AG09309 (cell line): ENCODE measurements around the gene ELAPOR1.

ENCODE experiments used
- DNase-seq: peaks from one replicate; pipeline ENCODE4 v3.0.0-alpha.2; 2010; ENCODE audit warnings: low read depth
- H3K4me3 ChIP-seq: 2 replicates; pipeline ENCODE4 v1.5.1; 2011; ENCODE audit warnings: mild to moderate bottlenecking, low read depth, low read length, moderate library complexity; ENCODE audit not compliant: control insufficient read depth
- CTCF ChIP-seq: IDR thresholded peaks from 2 replicates; pipeline ENCODE4 v1.5.1; 2011; ENCODE audit warnings: mild to moderate bottlenecking, low read depth, low read length, inconsistent platforms; ENCODE audit not compliant: insufficient read depth, control insufficient read depth; ENCODE audit errors: missing control alignments

ELAPOR1 gene

DNA sequence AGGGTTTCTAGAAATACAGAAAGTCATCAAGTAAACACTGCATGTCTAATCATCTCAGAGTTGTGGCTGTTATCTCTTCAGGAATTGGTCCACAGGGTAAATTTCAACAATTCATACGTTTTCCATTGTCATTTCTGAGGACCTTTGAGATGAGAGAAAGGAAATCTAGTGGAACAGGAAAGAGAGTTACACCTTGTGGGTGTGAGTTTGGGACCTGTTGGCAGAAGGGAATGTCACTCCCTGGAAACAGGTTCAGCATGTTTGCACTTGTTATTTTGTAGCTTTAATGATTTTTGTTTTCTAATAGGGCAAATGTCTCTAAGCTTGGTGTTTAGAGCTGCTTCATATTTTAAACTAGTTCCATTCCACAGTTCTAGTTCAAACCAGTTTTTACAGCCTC lies 17.8 kb upstream of the ELAPOR1 start:
- no peak for TF ChIP-seq CTCF
- DNase-seq: no peak
- H3K4me3 ChIP-seq: no peak overlapping the region

- peak; percentile 90 for TF ChIP-seq CTCF
- peak; percentile 89 for DNase-seq
- peak overlapping the region; percentile 90 for H3K4me3 ChIP-seq
Measured at GRCh38 chr1:109099938-109100773, 13.8 kb upstream of the ELAPOR1 start.

DNA sequence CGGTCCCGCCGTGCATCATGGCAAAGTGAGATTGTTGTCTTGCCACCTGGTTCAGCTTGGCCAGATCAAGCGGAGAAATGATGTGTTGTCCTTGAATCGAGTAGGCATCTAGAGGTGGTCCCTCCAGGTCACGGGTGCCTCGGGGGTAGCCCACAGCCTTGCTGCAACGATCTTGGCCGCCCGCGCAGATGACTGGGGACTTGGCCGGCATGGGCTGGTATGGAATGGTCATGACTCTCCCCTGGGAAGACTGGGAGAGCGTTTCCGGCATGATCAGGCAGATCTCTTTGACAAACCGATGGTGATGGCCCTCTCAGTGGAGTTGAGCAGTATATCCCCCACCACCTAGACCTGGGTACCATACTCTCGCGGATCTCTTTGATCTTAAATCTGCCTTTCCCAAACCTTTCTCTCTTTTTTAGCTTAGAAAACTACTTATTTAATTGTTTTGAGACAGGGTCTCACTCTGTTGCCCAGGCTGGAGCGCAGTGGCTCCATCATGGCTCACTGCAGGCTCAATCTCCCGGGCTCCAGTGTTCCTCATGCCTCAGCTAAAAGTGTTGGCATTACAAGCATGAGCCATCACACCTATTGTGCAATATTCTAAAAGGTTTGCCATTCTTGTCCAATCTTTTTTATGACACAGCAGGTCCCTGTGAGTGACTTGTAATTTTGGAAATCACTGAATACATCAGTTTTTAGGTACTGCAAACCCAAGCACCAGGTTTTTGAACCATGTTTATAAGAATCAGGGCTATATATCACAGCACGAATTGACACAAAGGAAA lies 9.4 kb upstream of the ELAPOR1 start:
- no peak for TF ChIP-seq CTCF
- DNase-seq: no peak
- no peak overlapping the region for H3K4me3 ChIP-seq

GRCh38 chr1:109105881-109106280 lies 8.0 kb upstream of the ELAPOR1 start:
- no peak for TF ChIP-seq CTCF
- no peak for DNase-seq
- H3K4me3 ChIP-seq: no peak overlapping the region

DNA sequence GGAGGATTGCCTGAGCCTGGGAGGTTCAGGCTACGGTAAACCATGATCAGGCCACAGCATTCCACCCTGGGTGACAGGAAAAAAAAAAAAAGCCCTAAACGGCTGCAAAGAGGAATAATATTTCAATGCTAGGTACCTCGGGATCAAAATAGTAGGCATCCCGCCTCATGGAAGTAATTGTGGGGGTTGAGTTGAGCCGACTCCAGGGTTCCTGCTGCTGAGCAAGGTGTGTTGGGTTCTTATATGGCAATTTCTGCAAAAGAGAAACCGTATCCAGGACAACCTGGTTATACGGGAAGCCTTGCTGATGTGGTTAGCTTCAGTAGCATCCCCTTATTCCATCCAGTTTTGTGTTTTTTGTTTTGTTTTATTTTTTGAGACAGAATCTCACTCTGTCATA lies 6.1 kb upstream of the ELAPOR1 start:
- DNase-seq: no peak
- TF ChIP-seq CTCF: no peak
- no peak overlapping the region for H3K4me3 ChIP-seq

- no peak overlapping the region for H3K4me3 ChIP-seq
- DNase-seq: no peak
- no peak for TF ChIP-seq CTCF
Measured at GRCh38 chr1:109109906-109110305, 4.0 kb upstream of the ELAPOR1 start.
